IMR-90 (cell line): ENCODE results near the gene RELL1. TPM values are rescaled to one million over a fixed set of nuclear protein-coding genes. Genes with fewer than 3 reads are reported as not detected.

Source experiments
- ATAC-seq: fragments of 200-7000 bp; cut with Tn5 transposase; 2 replicates; pipeline ENCODE4 v1.9.1; 2020; ENCODE audit warnings: low read depth, mild to moderate bottlenecking, moderate library complexity
- BruUV-seq: library from RNA; stranded (reverse); fragments of 400-500 nt; replicated peaks from 2 replicates; lab custom pipeline; 2021; lab: Mats Ljungman, UMichigan
- CTCF ChIA-PET: fragments of 300-600 bp; formaldehyde crosslinking; extraction: SDS; loops from one replicate; lab custom pipeline; 2021; ENCODE audit warnings: antibody characterized with exemption; lab: Yijun Ruan, JAX
- POLR2A ChIA-PET: fragments of 300-600 bp; sonication (Branson Sonifier 250); formaldehyde crosslinking; loops from one replicate; lab custom pipeline; 2022; ENCODE audit warnings: antibody characterized with exemption; ENCODE audit not compliant: unreplicated experiment; lab: Charles Lee
- DNase-seq: peaks from one replicate; pipeline ENCODE4 v3.0.0; 2013
- H2AFZ ChIP-seq: replicated peaks from 2 replicates; pipeline ENCODE3; 2013; ENCODE audit warnings: low read length, mild to moderate bottlenecking; ENCODE audit not compliant: poor library complexity
- H2AK5ac ChIP-seq: 2 replicates; pipeline ENCODE4 v1.6.1; 2013; ENCODE audit warnings: low read depth, low read length, inconsistent platforms
- H2AK9ac ChIP-seq: replicated peaks from 2 replicates; pipeline ENCODE3; 2013; ENCODE audit warnings: mild to moderate bottlenecking, low read depth, low read length, moderate library complexity; ENCODE audit not compliant: poor library complexity
- H2BK120ac ChIP-seq: 2 replicates; pipeline ENCODE4 v1.6.1; 2013; ENCODE audit warnings: low read depth, low read length, inconsistent platforms
- H2BK15ac ChIP-seq: 3 replicates; pipeline ENCODE4 v1.6.1; 2013; ENCODE audit warnings: low read depth, low read length, inconsistent platforms
- H2BK20ac ChIP-seq: 2 replicates; pipeline ENCODE4 v1.6.1; 2013; ENCODE audit warnings: low read depth, mild to moderate bottlenecking, inconsistent platforms, low read length, moderate library complexity
- H2BK5ac ChIP-seq: 2 replicates; pipeline ENCODE4 v1.6.1; 2013; ENCODE audit warnings: mild to moderate bottlenecking, low read depth, low read length, inconsistent platforms; ENCODE audit not compliant: poor library complexity, severe bottlenecking
- H3K14ac ChIP-seq: replicated peaks from 2 replicates; pipeline ENCODE4 v1.6.1; 2013; ENCODE audit warnings: low read depth, low read length, inconsistent platforms
- H3K18ac ChIP-seq: 2 replicates; pipeline ENCODE4 v1.6.1; 2013; ENCODE audit warnings: low read depth, low read length, control low read depth
- H3K23ac ChIP-seq: 2 replicates; pipeline ENCODE4 v1.6.1; 2013; ENCODE audit warnings: low read depth, low read length, inconsistent platforms
- H3K27ac ChIP-seq: 2 replicates; pipeline ENCODE4 v1.5.1; 2013; ENCODE audit warnings: mild to moderate bottlenecking, control low read depth, low read length; ENCODE audit not compliant: insufficient read depth
- H3K27me3 ChIP-seq: 2 replicates; pipeline ENCODE4 v1.6.1; 2013; ENCODE audit warnings: low read length; ENCODE audit not compliant: control insufficient read depth, insufficient read depth
- H3K36me3 ChIP-seq: 2 replicates; pipeline ENCODE4 v1.6.1; 2013; ENCODE audit warnings: low read length, mixed read lengths; ENCODE audit not compliant: control insufficient read depth, insufficient read depth
- H3K4ac ChIP-seq: 2 replicates; pipeline ENCODE4 v1.6.1; 2013; ENCODE audit warnings: low read depth, low read length, inconsistent platforms
- H3K4me1 ChIP-seq: 2 replicates; pipeline ENCODE4 v1.6.1; 2013; ENCODE audit warnings: low read length, mixed read lengths; ENCODE audit not compliant: control insufficient read depth, insufficient read depth
- H3K4me2 ChIP-seq: 2 replicates; pipeline ENCODE4 v1.6.1; 2013; ENCODE audit warnings: low read depth, mild to moderate bottlenecking, control low read depth, low read length, moderate library complexity
- H3K4me3 ChIP-seq: 2 replicates; pipeline ENCODE4 v1.5.1; 2013; ENCODE audit warnings: low read depth, mild to moderate bottlenecking, control low read depth, low read length, moderate library complexity; ENCODE audit not compliant: insufficient read depth
- H3K56ac ChIP-seq: 2 replicates; pipeline ENCODE4 v1.6.1; 2013; ENCODE audit warnings: low read length, inconsistent platforms; ENCODE audit not compliant: insufficient read depth; ENCODE audit errors: extremely low read depth
- H3K79me1 ChIP-seq, 2 experiments: 2 replicates each; pipeline ENCODE4 v1.6.1; 2013; ENCODE audit warnings: low read length in 2 of 2, inconsistent platforms in 1 of 2, low read depth in 1 of 2
- H3K9ac ChIP-seq: 2 replicates; pipeline ENCODE4 v1.6.1; 2013; ENCODE audit warnings: low read depth, low read length, control low read depth
- H3K9me1 ChIP-seq: 2 replicates; pipeline ENCODE4 v1.6.1; 2013; ENCODE audit warnings: low read length, inconsistent platforms; ENCODE audit not compliant: insufficient read depth
- H3K9me3 ChIP-seq: 2 replicates; pipeline ENCODE4 v1.6.1; 2013; ENCODE audit warnings: low read length; ENCODE audit not compliant: control insufficient read depth, insufficient read depth
- H4K20me1 ChIP-seq: 2 replicates; pipeline ENCODE4 v1.6.1; 2013; ENCODE audit warnings: low read length, inconsistent platforms; ENCODE audit not compliant: insufficient read depth
- H4K5ac ChIP-seq: 2 replicates; pipeline ENCODE4 v1.6.1; 2013; ENCODE audit warnings: mild to moderate bottlenecking, low read depth, low read length, control low read depth
- H4K8ac ChIP-seq, 2 experiments: 2 replicates each; pipeline ENCODE4 v1.6.1; 2013; ENCODE audit warnings: low read depth in 2 of 2, low read length in 2 of 2, control low read depth in 1 of 2, inconsistent platforms in 1 of 2
- H4K91ac ChIP-seq: 2 replicates; pipeline ENCODE4 v1.6.1; 2013; ENCODE audit warnings: low read depth, low read length, inconsistent platforms; ENCODE audit not compliant: insufficient read depth
- MAZ ChIP-seq: IDR thresholded peaks from 2 replicates; pipeline ENCODE4 v1.6.1; 2012; ENCODE audit warnings: low read depth, mild to moderate bottlenecking, low read length, improper control_type of control experiment, moderate library complexity, borderline replicate concordance
- SMC3 ChIP-seq: fragments of 150-350 bp; IDR thresholded peaks from 2 replicates; pipeline ENCODE4 v1.6.1; 2016; ENCODE audit warnings: low read depth, mild to moderate bottlenecking, antibody characterized with exemption, low read length, moderate library complexity
- WGBS, 2 experiments: methylation state at CpG; one replicate each; pipeline versions ENCODE4 v1.1.5 to v1.1.7; 2013; ENCODE audit warnings: missing lambda C conversion rate in 2 of 2; ENCODE audit not compliant: insufficient read length in 1 of 2; ENCODE audit errors: extremely low coverage in 2 of 2; 5-methylcytosine and 5-hydroxymethylcytosine counted together
- dilution Hi-C: fragments of 300-500 bp; cut with HindIII; formaldehyde crosslinking; loops from one replicate; pipeline ENCODE4 v1.14.3; 2018; ENCODE audit warnings: low sequenced_read_pairs; ENCODE audit not compliant: unreplicated experiment
- in situ Hi-C: fragments of 300-500 bp; cut with MboI; formaldehyde crosslinking; loops from 3 replicates; pipeline ENCODE4 v1.14.3; 2019; ENCODE audit warnings: low sequenced_read_pairs, inconsistent platforms, mixed read lengths
- intact Hi-C: fragments of 100-400 bp; cut with micrococcal nuclease; formaldehyde crosslinking; loops from 2 replicates; pipeline ENCODE4 v1.10.0; 2022
- polyA plus RNA-seq, 3 experiments: library from polyadenylated mRNA; depleted of rRNA; stranded (reverse); fragments of >200 nt; gene quantifications; 2 replicates each; pipeline ENCODE4 v1.2.3, GENCODE V29; 2012; ENCODE audit warnings: low replicate concordance in 1 of 3
- total RNA-seq: library from RNA; depleted of rRNA; stranded (reverse); fragments of >200 nt; gene quantifications from 2 replicates; pipeline ENCODE4 v1.2.3, GENCODE V29; 2012
- TF ChIP-seq, protein P1 (sequence below): conservative IDR thresholded peaks from 2 replicates; pipeline ENCODE4 v1.5.1; 2012; ENCODE audit warnings: mild to moderate bottlenecking, low read depth, low read length, improper control_type of control experiment
- TF ChIP-seq, protein P2 (sequence below): fragments of 150-350 bp; IDR thresholded peaks from 2 replicates; pipeline ENCODE4 v1.6.1; 2017; ENCODE audit warnings: mild to moderate bottlenecking, antibody characterized with exemption, low read length, low read depth

RELL1 gene
- total and polyA plus RNA-seq, 2 of the 4 experiments (the other 2 are of a cell fraction) = 6.8 to 39.6 TPM

DNA sequence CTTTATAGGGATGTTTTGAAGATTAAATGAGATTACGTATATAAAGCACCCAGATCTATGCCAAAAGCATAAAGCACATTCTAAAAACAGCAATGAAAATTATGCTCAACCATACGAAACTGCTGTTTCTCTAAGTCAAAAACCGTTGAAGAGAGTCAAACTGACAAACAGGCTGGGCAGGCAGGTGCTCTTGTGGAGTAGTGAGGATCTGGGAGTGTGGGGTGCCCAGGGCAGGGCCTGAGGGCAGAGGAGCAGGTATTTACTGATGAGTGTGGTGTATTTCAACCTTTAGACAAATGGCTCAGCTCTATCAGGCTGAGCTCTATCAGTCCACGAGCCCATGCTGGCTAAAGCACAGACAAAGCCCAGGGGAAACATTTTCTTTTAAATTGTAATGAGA, 40.4 kb downstream of the RELL1 start:
- Histone ChIP-seq H3K56ac (no peak overlapping the region), H2BK120ac (no peak overlapping the region), H4K8ac (no peak overlapping the region), H3K27ac (no peak overlapping the region), H4K91ac (no peak overlapping the region), H2BK20ac (no peak overlapping the region), H3K4me2 (no peak overlapping the region), H2BK5ac (peak overlapping the region; percentile 10), H2AK5ac (no peak overlapping the region), H4K20me1 (peaks cover 14% of the 10 kb centered on the region; the same call in 1 of the 2 replicates), H3K36me3 (peaks cover 8% of the 10 kb centered on the region), H3K9ac (no peak overlapping the region), H3K4me3 (no peak overlapping the region), H3K4ac (no peak overlapping the region), H3K9me3 (no peaks in the 10 kb centered on the region), H3K9me1 (peaks cover 6% of the 10 kb centered on the region), H4K5ac (no peak overlapping the region), H3K4me1 (peaks cover 7% of the 10 kb centered on the region), H2AK9ac (no peak overlapping the region), H3K14ac (no peak overlapping the region), H3K79me1 (peaks cover 11 to 32% of the 10 kb centered on the region in 2 experiments; a peak in 3 of 4 replicates), H3K27me3 (no peaks in the 10 kb centered on the region), H3K23ac (no peak overlapping the region), H2BK15ac (no peak overlapping the region), H3K18ac (no peak overlapping the region), H2AFZ (no peak overlapping the region)
- WGBS, 2 experiments = no CpG with 5 or more reads among the region's 4 CpGs
- no TSS peak for BruUV-seq
- in situ Hi-C loops = no loop called here
- dilution Hi-C loops = no loop called here
- ChIA-PET CTCF (no interaction called here), POLR2A (no interaction called here)
- DNase-seq (no peak), ATAC-seq (no peak)
- TF ChIP-seq, protein P1, sequence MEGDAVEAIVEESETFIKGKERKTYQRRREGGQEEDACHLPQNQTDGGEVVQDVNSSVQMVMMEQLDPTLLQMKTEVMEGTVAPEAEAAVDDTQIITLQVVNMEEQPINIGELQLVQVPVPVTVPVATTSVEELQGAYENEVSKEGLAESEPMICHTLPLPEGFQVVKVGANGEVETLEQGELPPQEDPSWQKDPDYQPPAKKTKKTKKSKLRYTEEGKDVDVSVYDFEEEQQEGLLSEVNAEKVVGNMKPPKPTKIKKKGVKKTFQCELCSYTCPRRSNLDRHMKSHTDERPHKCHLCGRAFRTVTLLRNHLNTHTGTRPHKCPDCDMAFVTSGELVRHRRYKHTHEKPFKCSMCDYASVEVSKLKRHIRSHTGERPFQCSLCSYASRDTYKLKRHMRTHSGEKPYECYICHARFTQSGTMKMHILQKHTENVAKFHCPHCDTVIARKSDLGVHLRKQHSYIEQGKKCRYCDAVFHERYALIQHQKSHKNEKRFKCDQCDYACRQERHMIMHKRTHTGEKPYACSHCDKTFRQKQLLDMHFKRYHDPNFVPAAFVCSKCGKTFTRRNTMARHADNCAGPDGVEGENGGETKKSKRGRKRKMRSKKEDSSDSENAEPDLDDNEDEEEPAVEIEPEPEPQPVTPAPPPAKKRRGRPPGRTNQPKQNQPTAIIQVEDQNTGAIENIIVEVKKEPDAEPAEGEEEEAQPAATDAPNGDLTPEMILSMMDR = no peak
- TF ChIP-seq SMC3 = no peak
- TF ChIP-seq, protein P2, sequence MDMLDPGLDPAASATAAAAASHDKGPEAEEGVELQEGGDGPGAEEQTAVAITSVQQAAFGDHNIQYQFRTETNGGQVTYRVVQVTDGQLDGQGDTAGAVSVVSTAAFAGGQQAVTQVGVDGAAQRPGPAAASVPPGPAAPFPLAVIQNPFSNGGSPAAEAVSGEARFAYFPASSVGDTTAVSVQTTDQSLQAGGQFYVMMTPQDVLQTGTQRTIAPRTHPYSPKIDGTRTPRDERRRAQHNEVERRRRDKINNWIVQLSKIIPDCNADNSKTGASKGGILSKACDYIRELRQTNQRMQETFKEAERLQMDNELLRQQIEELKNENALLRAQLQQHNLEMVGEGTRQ = no peak
- TF ChIP-seq MAZ = no peak
- intact Hi-C loops = no loop called here
